Astrocyte of the spinal cord (primary cell): ENCODE measurements around the gene KRTAP5-7.

Source experiments
- DNase-seq: peaks from one replicate; pipeline ENCODE4 v3.0.0; 2011; ENCODE audit warnings: low read depth, low spot score
- H3K4me3 ChIP-seq: 2 replicates; pipeline ENCODE4 v1.5.1; 2011; ENCODE audit warnings: low read depth, mild to moderate bottlenecking, low read length, moderate library complexity
- CTCF ChIP-seq: IDR thresholded peaks from 2 replicates; pipeline ENCODE4 v1.5.1; 2012; ENCODE audit warnings: low read depth, mild to moderate bottlenecking, low read length, inconsistent platforms
- in situ Hi-C: cut with HindIII; loops from 2 replicates; pipeline ENCODE4 v1.10.0; 2017; ENCODE audit warnings: low sequenced_read_pairs

Gene KRTAP5-7

GRCh38 chr11:71518506-71519471 is 8.3 kb upstream of the KRTAP5-7 start:
- no peak for TF ChIP-seq CTCF
- no peak for DNase-seq
- in situ Hi-C loops, result no loop called here
- no peak overlapping the region for H3K4me3 ChIP-seq

GRCh38 chr11:71519546-71519945 is 7.5 kb upstream of the KRTAP5-7 start:
- TF ChIP-seq CTCF, result no peak

GRCh38 chr11:71525188-71525937 is 1.7 kb upstream of the KRTAP5-7 start:
- TF ChIP-seq CTCF, result no peak
- in situ Hi-C loops, result no loop called here
- no peak overlapping the region for H3K4me3 ChIP-seq
- no peak for DNase-seq

More at GRCh38 chr11:71519546-71519945, 7.5 kb upstream of the KRTAP5-7 start:
- no peak for DNase-seq
- H3K4me3 ChIP-seq, result no peak overlapping the region
- in situ Hi-C loops, result no loop called here

- H3K4me3 ChIP-seq, result no peak overlapping the region
- no peak for DNase-seq
- in situ Hi-C loops, result no loop called here
- no peak for TF ChIP-seq CTCF
These were observed 1.1 kb upstream of the KRTAP5-7 start for GRCh38 chr11:71525938-71526495.

GRCh38 chr11:71527576-71528210 is 626 bp downstream of the KRTAP5-7 start:
- DNase-seq, result no peak
- TF ChIP-seq CTCF, result no peak
- H3K4me3 ChIP-seq, result no peak overlapping the region
- in situ Hi-C loops, result no loop called here

GRCh38 chr11:71530602-71531001 is 3.5 kb downstream of the KRTAP5-7 start:
- no peak for DNase-seq
- in situ Hi-C loops, result no loop called here
- no peak overlapping the region for H3K4me3 ChIP-seq
- no peak for TF ChIP-seq CTCF
